Measurements from ENCODE around the gene RPRD1B.

The RPRD1B gene

GRCh38 chr20:38126146-38126921, 92.8 kb downstream of the RPRD1B start:
- no peak overlapping the region for H3K4me3 ChIP-seq (ENCODE audit: low read depth, low read length)
- no peak for TF ChIP-seq CTCF (IDR thresholded peaks at IDR 0.05; ENCODE audit: low read depth, low read length)

GRCh38 chr20:38126932-38127621, 93.5 kb downstream of the RPRD1B start:
- TF ChIP-seq CTCF (IDR thresholded peaks at IDR 0.05; ENCODE audit: low read depth, low read length): no peak
- H3K4me3 ChIP-seq (ENCODE audit: low read depth, low read length): no peak overlapping the region

GRCh38 chr20:38127920-38128528, 94.5 kb downstream of the RPRD1B start:
- TF ChIP-seq CTCF (IDR thresholded peaks at IDR 0.05; ENCODE audit: low read depth, low read length): no peak
- H3K4me3 ChIP-seq (ENCODE audit: low read depth, low read length): no peak overlapping the region

GRCh38 chr20:38128691-38129090, 95.1 kb downstream of the RPRD1B start:
- no peak for TF ChIP-seq CTCF (IDR thresholded peaks at IDR 0.05; ENCODE audit: low read depth, low read length)

GRCh38 chr20:38129248-38129865, 95.8 kb downstream of the RPRD1B start:
- no peak overlapping the region for H3K4me3 ChIP-seq (ENCODE audit: low read depth, low read length)
- no peak for TF ChIP-seq CTCF (IDR thresholded peaks at IDR 0.05; ENCODE audit: low read depth, low read length)

More at GRCh38 chr20:38128691-38129090, 95.1 kb downstream of the RPRD1B start:
- H3K4me3 ChIP-seq (ENCODE audit: low read depth, low read length): no peak overlapping the region

- H3K4me3 ChIP-seq (ENCODE audit: low read depth, low read length): no peak overlapping the region
These were observed 96.5 kb downstream of the RPRD1B start for GRCh38 chr20:38129893-38130609.

More at GRCh38 chr20:38129893-38130609, 96.5 kb downstream of the RPRD1B start:
- TF ChIP-seq CTCF (IDR thresholded peaks at IDR 0.05; ENCODE audit: low read depth, low read length): no peak
